ENCODE data around the gene ORC5.

ORC5 gene

GRCh38 chr7:104241135-104241534 lies 33.3 kb upstream of the ORC5 start:
- no peak for TF ChIP-seq CTCF (IDR thresholded peaks at IDR 0.05)

- no peak for TF ChIP-seq CTCF (IDR thresholded peaks at IDR 0.05)
Measured at GRCh38 chr7:104240401-104240800, 32.6 kb upstream of the ORC5 start.

- peak; percentile 91 for TF ChIP-seq CTCF (IDR thresholded peaks at IDR 0.05)
Measured at GRCh38 chr7:104231054-104232046, 23.5 kb upstream of the ORC5 start.

- no peak for TF ChIP-seq CTCF (IDR thresholded peaks at IDR 0.05)
Measured at GRCh38 chr7:104230606-104231005, 22.8 kb upstream of the ORC5 start.

GRCh38 chr7:104228442-104228841 lies 20.6 kb upstream of the ORC5 start:
- TF ChIP-seq CTCF (IDR thresholded peaks at IDR 0.05) = no peak

- no peak for TF ChIP-seq CTCF (IDR thresholded peaks at IDR 0.05)
Measured at GRCh38 chr7:104225451-104225850, 17.6 kb upstream of the ORC5 start.

- no peak for TF ChIP-seq CTCF (IDR thresholded peaks at IDR 0.05)
Measured at GRCh38 chr7:104217620-104218019, 9.8 kb upstream of the ORC5 start.

Measured in LNCAP (cell line).